ENCODE results near the gene XYLT1.

XYLT1 gene, protein sequence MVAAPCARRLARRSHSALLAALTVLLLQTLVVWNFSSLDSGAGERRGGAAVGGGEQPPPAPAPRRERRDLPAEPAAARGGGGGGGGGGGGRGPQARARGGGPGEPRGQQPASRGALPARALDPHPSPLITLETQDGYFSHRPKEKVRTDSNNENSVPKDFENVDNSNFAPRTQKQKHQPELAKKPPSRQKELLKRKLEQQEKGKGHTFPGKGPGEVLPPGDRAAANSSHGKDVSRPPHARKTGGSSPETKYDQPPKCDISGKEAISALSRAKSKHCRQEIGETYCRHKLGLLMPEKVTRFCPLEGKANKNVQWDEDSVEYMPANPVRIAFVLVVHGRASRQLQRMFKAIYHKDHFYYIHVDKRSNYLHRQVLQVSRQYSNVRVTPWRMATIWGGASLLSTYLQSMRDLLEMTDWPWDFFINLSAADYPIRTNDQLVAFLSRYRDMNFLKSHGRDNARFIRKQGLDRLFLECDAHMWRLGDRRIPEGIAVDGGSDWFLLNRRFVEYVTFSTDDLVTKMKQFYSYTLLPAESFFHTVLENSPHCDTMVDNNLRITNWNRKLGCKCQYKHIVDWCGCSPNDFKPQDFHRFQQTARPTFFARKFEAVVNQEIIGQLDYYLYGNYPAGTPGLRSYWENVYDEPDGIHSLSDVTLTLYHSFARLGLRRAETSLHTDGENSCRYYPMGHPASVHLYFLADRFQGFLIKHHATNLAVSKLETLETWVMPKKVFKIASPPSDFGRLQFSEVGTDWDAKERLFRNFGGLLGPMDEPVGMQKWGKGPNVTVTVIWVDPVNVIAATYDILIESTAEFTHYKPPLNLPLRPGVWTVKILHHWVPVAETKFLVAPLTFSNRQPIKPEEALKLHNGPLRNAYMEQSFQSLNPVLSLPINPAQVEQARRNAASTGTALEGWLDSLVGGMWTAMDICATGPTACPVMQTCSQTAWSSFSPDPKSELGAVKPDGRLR

DNA sequence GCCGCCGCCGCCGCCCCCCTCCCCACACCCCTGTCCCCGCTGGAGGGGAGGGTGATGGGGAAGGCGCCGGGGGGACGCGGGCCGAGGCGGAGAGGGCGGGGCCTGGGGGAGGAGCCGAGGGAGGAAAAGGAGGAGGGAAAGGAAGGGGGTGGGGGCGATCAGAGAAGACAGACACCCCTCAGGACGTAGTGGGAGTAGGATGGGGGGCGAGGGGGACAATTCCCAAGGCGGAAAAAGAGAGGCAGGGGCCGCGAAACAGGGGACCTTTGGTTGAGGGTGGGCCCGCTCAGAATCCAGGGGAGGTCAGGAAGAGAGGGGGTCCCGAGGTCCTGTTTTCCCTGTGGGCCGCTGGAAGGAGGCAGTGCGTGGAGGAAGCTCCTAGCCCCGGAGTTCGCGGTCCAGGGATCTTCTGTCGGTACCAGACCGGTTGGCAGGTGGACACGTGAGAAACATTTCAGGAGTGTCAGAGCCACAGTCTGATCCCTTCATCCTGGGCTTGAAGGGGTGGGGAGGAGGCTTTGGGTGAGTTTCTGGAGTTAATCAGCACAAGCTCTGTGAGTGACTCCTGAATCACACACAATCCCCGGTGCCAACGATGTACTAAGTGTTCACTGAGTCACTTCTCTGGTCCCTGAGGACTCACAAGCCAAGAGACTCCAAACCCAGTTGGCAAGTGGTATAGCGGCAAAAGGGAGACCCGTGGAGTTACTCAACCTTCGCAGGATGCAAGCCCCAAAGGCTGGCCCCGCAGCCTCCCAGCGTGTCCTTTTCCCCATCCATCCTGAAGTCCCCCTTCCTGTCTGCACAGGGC lies at the start of gene XYLT1:
TSS of gene XYLT1 (minus strand) at position 53 of the 811 bp plus-strand sequence. CDS start 164 bp downstream, outside the sequence.
- H3K9me3 ChIP-seq (ENCODE audit: severe bottlenecking) = no peaks in the 10 kb centered on the region

DNA sequence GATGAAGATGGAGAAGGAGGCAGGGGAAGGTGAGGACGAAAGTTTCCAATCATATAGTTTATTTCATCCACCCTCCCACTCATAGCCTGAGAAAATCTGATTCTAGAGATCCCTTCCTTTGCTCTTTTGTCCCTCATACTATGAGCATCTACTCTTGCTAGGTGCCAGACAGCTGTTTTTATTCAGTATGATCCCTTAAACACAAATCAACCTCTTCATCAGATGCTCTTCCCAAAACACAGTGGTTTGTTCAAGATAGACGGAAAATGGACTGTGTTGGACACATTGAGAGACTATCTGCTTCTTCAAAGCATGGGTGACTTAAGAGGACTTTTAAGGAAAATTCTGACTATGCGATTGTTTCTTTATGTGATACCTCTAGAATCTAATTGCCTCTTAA lies 49.4 kb upstream of the XYLT1 start:
- H3K9me3 ChIP-seq (ENCODE audit: severe bottlenecking) = no peaks in the 10 kb centered on the region
- peak overlapping the region; percentile 98 for H3K27ac ChIP-seq (ENCODE audit: poor library complexity, severe bottlenecking)
- H3K4me3 ChIP-seq (ENCODE audit: severe bottlenecking) = no peak overlapping the region
- DNase-seq (ENCODE audit: low spot score) (no peak), ATAC-seq (ENCODE audit: low read depth) (no peak)
- peaks cover 34% of the 10 kb centered on the region for H3K4me1 ChIP-seq (ENCODE audit: insufficient read depth, poor library complexity, severe bottlenecking)
- no peaks in the 10 kb centered on the region for H3K27me3 ChIP-seq (ENCODE audit: insufficient read depth, poor library complexity, severe bottlenecking)
- H3K36me3 ChIP-seq (ENCODE audit: low read depth) = no peaks in the 10 kb centered on the region
- TF ChIP-seq CTCF (IDR thresholded peaks at IDR 0.05; ENCODE audit: poor library complexity, severe bottlenecking) = no peak

More for the DNA sequence above, at the start of gene XYLT1:
- Histone ChIP-seq H3K27ac (ENCODE audit: poor library complexity, severe bottlenecking) (peak within 1 kb of the TSS; percentile 78), H3K4me3 (ENCODE audit: severe bottlenecking) (peak within 1 kb of the TSS; percentile 87), H3K27me3 (ENCODE audit: insufficient read depth, poor library complexity, severe bottlenecking) (no peaks in the 10 kb centered on the region), H3K4me1 (ENCODE audit: insufficient read depth, poor library complexity, severe bottlenecking) (peaks cover 4% of the 10 kb centered on the region), H3K36me3 (ENCODE audit: low read depth) (no peaks in the 10 kb centered on the region)
- DNase-seq (ENCODE audit: low spot score) = peak; percentile 76
- peak; percentile 83 for ATAC-seq (ENCODE audit: low read depth)
- no peak for TF ChIP-seq CTCF (IDR thresholded peaks at IDR 0.05; ENCODE audit: poor library complexity, severe bottlenecking)

- no peak for TF ChIP-seq CTCF (IDR thresholded peaks at IDR 0.05; ENCODE audit: poor library complexity, severe bottlenecking)
Measured at GRCh38 chr16:17519101-17519955, 48.6 kb upstream of the XYLT1 start.

DNA sequence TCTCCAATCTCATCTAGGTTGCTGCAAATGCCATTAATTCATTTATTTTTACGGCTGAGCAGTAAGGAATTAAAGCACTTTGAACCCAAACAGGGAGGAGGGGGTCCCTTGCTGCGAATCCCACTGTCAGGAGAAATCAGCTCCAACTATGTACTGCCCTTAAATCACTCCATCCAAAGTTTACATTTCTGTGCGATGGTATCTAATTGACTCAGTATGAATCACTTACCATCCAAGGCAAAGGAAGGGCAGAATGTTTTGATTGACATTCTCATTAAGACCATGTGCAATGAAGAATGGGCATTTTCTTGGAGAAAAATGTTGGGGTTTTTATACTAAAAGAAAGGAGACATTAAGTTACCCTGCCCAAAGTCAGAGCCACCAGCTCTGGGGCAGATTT lies 47.7 kb upstream of the XYLT1 start:
- Histone ChIP-seq H3K4me1 (ENCODE audit: insufficient read depth, poor library complexity, severe bottlenecking) (peaks cover 37% of the 10 kb centered on the region), H3K27me3 (ENCODE audit: insufficient read depth, poor library complexity, severe bottlenecking) (no peaks in the 10 kb centered on the region), H3K9me3 (ENCODE audit: severe bottlenecking) (no peaks in the 10 kb centered on the region), H3K36me3 (ENCODE audit: low read depth) (no peaks in the 10 kb centered on the region), H3K27ac (ENCODE audit: poor library complexity, severe bottlenecking) (peak overlapping the region; percentile 98), H3K4me3 (ENCODE audit: severe bottlenecking) (no peak overlapping the region)
- ATAC-seq (ENCODE audit: low read depth) (peak; percentile 84), DNase-seq (ENCODE audit: low spot score) (no peak)
- no peak for TF ChIP-seq CTCF (IDR thresholded peaks at IDR 0.05; ENCODE audit: poor library complexity, severe bottlenecking)

More at GRCh38 chr16:17519101-17519955, 48.6 kb upstream of the XYLT1 start:
- peaks cover 37% of the 10 kb centered on the region for H3K4me1 ChIP-seq (ENCODE audit: insufficient read depth, poor library complexity, severe bottlenecking)
- no peaks in the 10 kb centered on the region for H3K9me3 ChIP-seq (ENCODE audit: severe bottlenecking)
- no peak overlapping the region for H3K4me3 ChIP-seq (ENCODE audit: severe bottlenecking)
- ATAC-seq (ENCODE audit: low read depth) (no peak), DNase-seq (ENCODE audit: low spot score) (no peak)
- H3K27ac ChIP-seq (ENCODE audit: poor library complexity, severe bottlenecking) = peak overlapping the region; percentile 98
- no peaks in the 10 kb centered on the region for H3K36me3 ChIP-seq (ENCODE audit: low read depth)
- H3K27me3 ChIP-seq (ENCODE audit: insufficient read depth, poor library complexity, severe bottlenecking) = no peaks in the 10 kb centered on the region
